ENCODE measurements around the gene TMEM192.
"Not testable (repeated sequence)": the region's sequence is repeated elsewhere in the genome, so short reads cannot be mapped to it uniquely, and the experiment has no call there.

Gene TMEM192

GRCh38 chr4:165129924-165130323 is 17.3 kb upstream of the TMEM192 start:
- POLR2A ChIA-PET, result no interaction called here
- DNase-seq (ENCODE audit: extremely low spot score), result no peak
- CTCF ChIA-PET, result interaction anchor here (1.1 to 3.8 kb wide), 17 partner anchors 9 to 339 kb away, joined by 3 to 52 read pairs (median 7); partner anchors contain the start of genes MSMO1 and TMEM192
- TF ChIP-seq CTCF (IDR thresholded peaks at IDR 0.05; ENCODE audit: control extremely low read depth, extremely low read depth, low read depth, missing control alignments), result no peak

GRCh38 chr4:165125869-165126499 is 13.3 kb upstream of the TMEM192 start:
- CTCF ChIA-PET, result interaction anchor here (1.3 to 3.2 kb wide), 3 partner anchors 13 to 339 kb away, joined by 8 to 12 read pairs (median 10); partner anchors contain the start of gene TMEM192
- DNase-seq (ENCODE audit: extremely low spot score); POLR2A ChIA-PET: not testable (repeated sequence)

GRCh38 chr4:165124488-165124887 is 11.8 kb upstream of the TMEM192 start:
- no peak for DNase-seq (ENCODE audit: extremely low spot score)
- no peak for TF ChIP-seq CTCF (IDR thresholded peaks at IDR 0.05; ENCODE audit: control extremely low read depth, extremely low read depth, low read depth, missing control alignments)
- POLR2A ChIA-PET, result no interaction called here
- CTCF ChIA-PET, result interaction anchor here (1.3 to 4.1 kb wide), 2 partner anchors 11 to 12 kb away, joined by 8 to 31 read pairs; partner anchors contain the start of gene TMEM192

GRCh38 chr4:165118256-165118909 is 5.7 kb upstream of the TMEM192 start:
- DNase-seq (ENCODE audit: extremely low spot score), result peak; percentile 36
- ChIA-PET CTCF (interaction anchor here (0.6 to 5.1 kb wide), 6 partner anchors 9 to 299 kb away, joined by 3 to 52 read pairs (median 4); no protein-coding TSS in a partner anchor), POLR2A (no interaction called here)
- no peak for TF ChIP-seq CTCF (IDR thresholded peaks at IDR 0.05; ENCODE audit: control extremely low read depth, extremely low read depth, low read depth, missing control alignments)

- DNase-seq (ENCODE audit: extremely low spot score), result no peak
- ChIA-PET POLR2A (no interaction called here), CTCF (interaction anchor here (2.0 to 5.3 kb wide), 2 partner anchors 16 to 18 kb away, joined by 8 to 50 read pairs; no protein-coding TSS in a partner anchor)
- no peak for TF ChIP-seq CTCF (IDR thresholded peaks at IDR 0.05; ENCODE audit: control extremely low read depth, extremely low read depth, low read depth, missing control alignments)
Observed at GRCh38 chr4:165115301-165115700, 2.6 kb upstream of the TMEM192 start.

- DNase-seq (ENCODE audit: extremely low spot score), result no peak
- CTCF ChIA-PET, result interaction anchor here (0.9 to 5.3 kb wide), 9 partner anchors 8 to 356 kb away, joined by 3 to 50 read pairs (median 8); no protein-coding TSS in a partner anchor
- no peak for TF ChIP-seq CTCF (IDR thresholded peaks at IDR 0.05; ENCODE audit: control extremely low read depth, extremely low read depth, low read depth, missing control alignments)
- POLR2A ChIA-PET, result no interaction called here
Observed at GRCh38 chr4:165111906-165112367, 723 bp downstream of the TMEM192 start.

- DNase-seq (ENCODE audit: extremely low spot score), result no peak
- TF ChIP-seq CTCF (IDR thresholded peaks at IDR 0.05; ENCODE audit: control extremely low read depth, extremely low read depth, low read depth, missing control alignments), result no peak
- ChIA-PET POLR2A (no interaction called here), CTCF (interaction anchor here (0.7 to 2.9 kb wide), 3 partner anchors 10 to 337 kb away, joined by 3 to 12 read pairs (median 7); no protein-coding TSS in a partner anchor)
Observed at GRCh38 chr4:165106518-165106917, 6.1 kb downstream of the TMEM192 start.

Data from GM10248 (cell line).